ENCODE measurements around the gene TMEM37.

- no peak for TF ChIP-seq CTCF (IDR thresholded peaks at IDR 0.05 in 2 of 3, conservative IDR thresholded peaks at IDR 0.05 in 1 of 3; ENCODE audit: insufficient read depth in 2 of 3, low read depth in 1 of 3, low read length in 3 of 3)
- no peak for TF ChIP-seq NKRF (IDR thresholded peaks at IDR 0.05; ENCODE audit: borderline replicate concordance)
- TF ChIP-seq FOSL1 (tag; conservative IDR thresholded peaks at IDR 0.05) = no peak
- TF ChIP-seq ZNF518B (CRISPR knock-in tag; IDR thresholded peaks at IDR 0.05) = no peak
- no peak for TF ChIP-seq ZNF224 (CRISPR knock-in tag; IDR thresholded peaks at IDR 0.05)
Measured at GRCh38 chr2:119469661-119470297, 38.1 kb downstream of the TMEM37 start.

All from K562 (cell line).